Cardiac muscle cell (in vitro differentiated cells and primary cell): ENCODE measurements around the gene SLCO1A2. TPM values are rescaled to one million over a fixed set of nuclear protein-coding genes. Genes with fewer than 3 reads are reported as not detected.

Source experiments
- DNase-seq, 2 donors: peaks; one replicate each; pipeline versions ENCODE4 v3.0.0 to v3.0.0-alpha.2; 2010 to 2017; ENCODE audit warnings: low read depth in 1 of 2, low spot score in 1 of 2
- H3K27ac ChIP-seq: fragments of 200-600 bp; sonication (generic); 2 replicates; pipeline ENCODE4 v1.5.1; 2016
- H3K27me3 ChIP-seq: fragments of 200-600 bp; sonication (generic); 2 replicates; pipeline ENCODE4 v1.6.0; 2016; ENCODE audit warnings: control low read depth
- H3K36me3 ChIP-seq: fragments of 200-600 bp; sonication (generic); 2 replicates; pipeline ENCODE4 v1.5.1; 2016; ENCODE audit warnings: control low read depth
- H3K4me1 ChIP-seq: fragments of 200-600 bp; sonication (generic); 2 replicates; pipeline ENCODE4 v1.8.1; 2017; ENCODE audit warnings: low read depth, mild to moderate bottlenecking, mixed run types
- H3K4me3 ChIP-seq: fragments of 200-600 bp; sonication (generic); 2 replicates; pipeline ENCODE4 v1.5.1; 2016; ENCODE audit warnings: mild to moderate bottlenecking
- H3K9me3 ChIP-seq: fragments of 200-600 bp; sonication (generic); 2 replicates; pipeline ENCODE4 v1.5.1; 2017; ENCODE audit warnings: low read depth, mild to moderate bottlenecking, control low read depth
- polyA plus RNA-seq: library from polyadenylated mRNA; unstranded; fragments of >200 nt; fragmentation: Nextera tagmentation; extraction: Ambion mirVana; gene quantifications from 2 replicates; pipeline ENCODE4 v1.2.1, GENCODE V29; 2016
- total RNA-seq: library from RNA; depleted of rRNA; stranded (reverse); fragments of >200 nt; gene quantifications from 2 replicates; pipeline ENCODE4 v1.2.3, GENCODE V29; 2016
- TF ChIP-seq, protein P1 (sequence below): IDR thresholded peaks from 2 replicates; pipeline ENCODE4 v1.5.1; 2012; ENCODE audit warnings: low read depth, mild to moderate bottlenecking, low read length

Gene SLCO1A2
- total and polyA plus RNA-seq, 2 experiments from 2014 or later = 1.8 to 1.9 TPM

DNA sequence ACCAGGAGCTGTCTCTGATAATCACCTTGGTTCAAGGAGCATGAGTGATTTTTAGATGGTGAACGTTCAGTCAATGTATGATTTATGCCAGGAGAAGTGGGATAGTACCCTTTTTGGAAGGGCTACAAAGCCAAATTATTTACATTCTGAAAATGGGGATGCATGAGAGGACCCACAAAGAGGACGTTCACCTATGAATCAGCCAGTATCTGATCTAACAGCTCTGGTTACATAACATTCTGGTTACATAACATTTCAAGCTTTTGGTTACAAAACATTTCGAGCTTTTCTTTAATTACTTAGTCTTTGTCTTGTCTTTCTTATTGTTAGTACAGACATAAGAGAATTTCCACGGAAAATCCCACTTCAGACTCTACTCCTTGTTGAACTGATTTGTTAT lies 68.8 kb downstream of the SLCO1A2 start:
- TF ChIP-seq, protein P1, sequence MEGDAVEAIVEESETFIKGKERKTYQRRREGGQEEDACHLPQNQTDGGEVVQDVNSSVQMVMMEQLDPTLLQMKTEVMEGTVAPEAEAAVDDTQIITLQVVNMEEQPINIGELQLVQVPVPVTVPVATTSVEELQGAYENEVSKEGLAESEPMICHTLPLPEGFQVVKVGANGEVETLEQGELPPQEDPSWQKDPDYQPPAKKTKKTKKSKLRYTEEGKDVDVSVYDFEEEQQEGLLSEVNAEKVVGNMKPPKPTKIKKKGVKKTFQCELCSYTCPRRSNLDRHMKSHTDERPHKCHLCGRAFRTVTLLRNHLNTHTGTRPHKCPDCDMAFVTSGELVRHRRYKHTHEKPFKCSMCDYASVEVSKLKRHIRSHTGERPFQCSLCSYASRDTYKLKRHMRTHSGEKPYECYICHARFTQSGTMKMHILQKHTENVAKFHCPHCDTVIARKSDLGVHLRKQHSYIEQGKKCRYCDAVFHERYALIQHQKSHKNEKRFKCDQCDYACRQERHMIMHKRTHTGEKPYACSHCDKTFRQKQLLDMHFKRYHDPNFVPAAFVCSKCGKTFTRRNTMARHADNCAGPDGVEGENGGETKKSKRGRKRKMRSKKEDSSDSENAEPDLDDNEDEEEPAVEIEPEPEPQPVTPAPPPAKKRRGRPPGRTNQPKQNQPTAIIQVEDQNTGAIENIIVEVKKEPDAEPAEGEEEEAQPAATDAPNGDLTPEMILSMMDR = no peak
- no peaks in the 10 kb centered on the region for H3K4me1 ChIP-seq
- H3K27ac ChIP-seq = no peak overlapping the region
- no peak overlapping the region for H3K4me3 ChIP-seq
- no peaks in the 10 kb centered on the region for H3K9me3 ChIP-seq
- no peaks in the 10 kb centered on the region for H3K36me3 ChIP-seq
- no peaks in the 10 kb centered on the region for H3K27me3 ChIP-seq
- no peak for DNase-seq

DNA sequence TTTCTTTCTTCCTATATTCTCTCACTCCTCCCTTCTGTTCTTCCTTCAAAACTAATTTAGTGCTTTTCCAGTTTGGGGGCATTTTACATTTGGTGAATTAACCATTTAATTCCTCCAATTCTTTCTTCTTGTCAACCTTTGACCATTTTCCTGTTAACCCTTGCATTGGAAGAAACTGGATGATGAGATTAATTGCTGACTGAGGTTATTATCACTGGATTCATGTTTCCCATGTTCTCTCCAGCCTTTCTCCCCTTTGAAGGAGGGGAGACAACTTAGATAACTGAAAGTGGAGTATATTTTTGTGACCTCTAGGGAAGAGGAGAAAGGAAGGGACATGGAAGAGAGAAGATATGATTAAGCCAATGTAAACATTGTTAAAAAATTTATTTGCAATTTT lies 70.5 kb downstream of the SLCO1A2 start:
- no peak for DNase-seq
- no peak overlapping the region for H3K27ac ChIP-seq
- no peaks in the 10 kb centered on the region for H3K27me3 ChIP-seq
- no peaks in the 10 kb centered on the region for H3K9me3 ChIP-seq
- no peaks in the 10 kb centered on the region for H3K36me3 ChIP-seq
- H3K4me3 ChIP-seq = no peak overlapping the region
- H3K4me1 ChIP-seq = no peaks in the 10 kb centered on the region
- TF ChIP-seq, protein P1 = no peak

DNA sequence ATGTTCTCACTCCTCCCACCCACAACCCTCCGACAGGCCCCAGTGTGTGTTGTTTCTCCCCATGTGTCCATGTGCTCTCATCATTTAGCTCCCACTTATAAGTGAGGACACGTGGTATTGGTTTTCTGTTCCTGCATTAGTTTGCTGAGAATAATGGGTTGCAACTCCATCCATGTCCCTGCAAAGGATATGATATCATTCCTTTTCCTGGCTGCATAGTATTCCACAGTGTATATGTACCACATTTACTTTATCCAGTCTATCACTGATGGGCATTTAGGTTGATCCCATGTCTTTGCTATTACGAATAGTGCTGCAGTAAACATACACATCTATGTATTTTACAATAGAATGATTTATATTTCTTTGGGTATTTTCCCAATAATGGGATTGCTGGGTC lies 77.5 kb downstream of the SLCO1A2 start:
- Histone ChIP-seq H3K4me3 (no peak overlapping the region), H3K27me3 (no peaks in the 10 kb centered on the region), H3K27ac (no peak overlapping the region), H3K4me1 (no peaks in the 10 kb centered on the region), H3K9me3 (no peaks in the 10 kb centered on the region), H3K36me3 (no peaks in the 10 kb centered on the region)
- DNase-seq = no peak
- TF ChIP-seq, protein P1 = no peak

DNA sequence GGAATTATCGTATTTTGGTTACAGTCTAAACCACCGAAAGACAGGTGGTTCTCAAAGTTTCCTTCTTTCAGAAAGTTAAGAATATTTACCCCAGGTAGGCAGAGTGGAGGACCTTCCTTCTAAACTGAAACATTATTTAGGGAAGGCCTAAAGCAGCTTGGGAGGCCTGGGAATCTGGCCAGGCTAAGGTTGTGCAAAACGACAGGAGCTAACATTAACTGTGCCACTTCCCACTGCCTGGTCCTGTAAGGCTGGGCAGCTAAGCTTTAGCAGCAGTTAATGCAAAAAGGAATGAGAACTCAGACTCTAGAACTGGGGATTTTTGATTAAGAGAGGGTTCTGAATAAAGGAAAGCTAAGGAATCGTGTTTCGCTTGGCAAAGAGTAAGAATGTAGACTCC lies 82.6 kb downstream of the SLCO1A2 start:
- DNase-seq = peak in 1 of 2 donors; percentile 19
- Histone ChIP-seq H3K9me3 (no peaks in the 10 kb centered on the region), H3K27ac (no peak overlapping the region), H3K4me3 (no peak overlapping the region), H3K4me1 (peaks cover 9% of the 10 kb centered on the region), H3K36me3 (no peaks in the 10 kb centered on the region), H3K27me3 (no peaks in the 10 kb centered on the region)
- TF ChIP-seq, protein P1 = no peak

DNA sequence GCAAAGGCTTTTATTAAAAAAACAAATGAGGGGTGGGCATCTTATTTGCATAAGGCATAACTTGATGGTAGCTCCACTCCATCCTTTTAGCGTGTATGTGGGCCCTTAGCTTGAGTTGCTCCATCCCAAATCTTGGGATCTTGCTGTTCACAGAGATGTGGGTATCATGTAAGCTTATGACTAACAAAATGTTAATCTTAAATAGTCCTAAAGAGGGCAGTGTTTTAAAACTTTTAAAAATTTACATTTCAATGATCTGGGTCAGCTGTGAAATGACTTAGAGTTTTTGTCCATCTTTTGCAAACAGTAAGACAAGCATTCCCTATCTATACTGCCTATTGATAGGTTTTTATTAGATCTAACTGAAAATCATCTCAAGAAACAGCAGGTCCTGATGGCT lies 86.0 kb downstream of the SLCO1A2 start:
- Histone ChIP-seq H3K36me3 (no peaks in the 10 kb centered on the region), H3K4me1 (peaks cover 9% of the 10 kb centered on the region)

More for the DNA sequence above, 86.0 kb downstream of the SLCO1A2 start:
- TF ChIP-seq, protein P1 = no peak
- no peaks in the 10 kb centered on the region for H3K27me3 ChIP-seq
- no peak overlapping the region for H3K4me3 ChIP-seq
- peak overlapping the region; percentile 81 for H3K27ac ChIP-seq
- H3K9me3 ChIP-seq = no peaks in the 10 kb centered on the region
- peak; percentile 2 to 29 for DNase-seq
